Measurements from ENCODE around the gene SLC10A6.

Gene SLC10A6

GRCh38 chr4:86846921-86847320 is 2.3 kb downstream of the SLC10A6 start:
- no peak for DNase-seq

GRCh38 chr4:86845593-86845992 is 3.6 kb downstream of the SLC10A6 start:
- DNase-seq, result no peak

- no peak for DNase-seq
These were observed 7.9 kb downstream of the SLC10A6 start for GRCh38 chr4:86841309-86841708.

- DNase-seq, result no peak
These were observed 8.3 kb downstream of the SLC10A6 start for GRCh38 chr4:86840858-86841257.

DNA sequence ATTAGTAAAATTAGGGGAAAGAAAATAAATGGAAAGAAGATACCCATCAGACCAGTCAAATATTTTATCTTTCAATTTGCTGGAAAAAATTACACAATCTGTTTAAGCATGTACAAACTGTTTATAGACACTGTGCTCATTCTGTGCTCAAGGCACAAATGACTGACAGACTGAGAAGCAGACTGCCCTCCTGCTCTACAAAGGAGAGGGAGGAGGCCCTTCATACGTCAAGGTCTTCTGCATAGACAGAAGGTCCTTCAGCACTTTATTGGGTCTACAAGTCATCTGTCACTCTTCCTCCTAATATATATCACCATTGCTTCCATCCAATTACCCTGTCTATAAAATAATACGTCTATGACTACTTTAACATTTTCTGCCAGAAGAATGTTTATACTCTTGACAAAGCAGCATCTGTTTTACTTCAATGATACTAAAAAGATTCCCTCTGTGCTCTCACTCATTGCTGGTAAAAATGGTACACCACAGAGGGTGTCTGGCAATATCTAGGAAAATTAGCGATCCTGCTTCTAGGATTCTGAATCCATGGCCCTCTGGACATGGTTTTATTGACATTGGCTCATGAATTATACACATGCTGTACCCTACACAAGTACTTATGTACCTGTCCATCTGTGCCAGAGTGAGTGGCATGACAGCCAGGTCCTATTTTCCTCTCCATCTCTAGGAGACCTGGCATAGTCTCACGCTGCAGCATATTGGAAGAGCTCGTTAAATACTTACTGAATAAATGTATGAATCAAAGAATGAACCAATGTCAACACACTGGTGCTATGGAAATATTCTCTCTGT is 11.3 kb downstream of the SLC10A6 start:
- no peak for DNase-seq

DNA sequence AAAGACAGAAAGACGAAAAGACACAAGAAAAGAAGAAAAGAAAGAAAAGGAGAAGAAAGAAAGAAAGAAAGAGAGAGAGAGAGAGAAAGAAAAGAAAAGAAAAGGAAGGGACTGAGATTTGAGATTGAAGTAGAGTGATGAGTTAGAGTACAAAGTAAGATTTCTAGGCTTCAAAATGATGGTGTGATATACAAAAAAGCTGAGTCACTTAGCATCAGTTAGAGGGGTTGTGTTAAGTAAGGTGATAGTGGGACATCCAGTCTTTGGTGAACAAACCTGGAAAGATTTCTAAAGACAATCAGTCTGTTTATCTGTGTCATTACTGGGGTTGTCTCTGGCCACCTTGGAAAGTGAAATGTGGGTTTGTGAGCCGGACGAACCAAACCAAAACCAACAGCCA is 13.5 kb downstream of the SLC10A6 start:
- DNase-seq, result no peak

DNA sequence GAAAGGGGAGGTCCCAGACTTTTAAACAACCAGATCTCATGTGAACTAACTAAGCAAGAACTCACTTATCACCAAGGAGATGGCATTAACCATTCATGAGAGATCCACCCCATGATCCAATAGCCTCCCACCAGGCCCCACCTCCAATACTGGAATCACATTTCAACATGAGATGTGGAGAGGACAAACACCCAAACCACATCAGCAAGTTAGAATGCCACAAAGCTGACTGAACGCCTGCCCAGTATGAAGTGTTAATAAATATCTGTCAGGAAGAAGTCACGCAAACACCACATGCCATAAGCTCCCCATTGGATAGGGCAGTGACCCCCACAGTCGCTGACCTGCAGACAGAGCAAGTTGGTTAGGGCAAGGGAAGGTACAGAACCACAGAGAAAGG is 14.3 kb downstream of the SLC10A6 start:
- no peak for DNase-seq

DNA sequence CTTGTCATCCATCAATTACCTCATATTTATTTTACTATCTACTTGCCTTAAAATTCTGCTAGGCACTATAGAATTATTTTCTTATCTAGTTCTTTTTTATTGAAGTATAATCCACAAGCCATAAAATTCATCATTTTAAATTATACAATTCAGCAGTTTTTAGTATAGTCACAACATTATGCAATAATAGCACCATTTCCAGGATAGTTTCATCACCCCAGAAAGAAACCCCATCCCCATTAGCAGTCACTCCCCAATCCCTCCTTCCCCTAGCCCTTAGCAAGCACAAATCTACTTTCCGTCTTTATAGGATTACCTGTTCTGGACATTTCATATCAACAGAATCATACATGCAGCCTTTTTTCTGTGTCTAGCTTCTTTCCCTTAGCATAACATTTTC is 15.6 kb downstream of the SLC10A6 start:
- no peak for DNase-seq

GRCh38 chr4:86831262-86832130 is 17.7 kb downstream of the SLC10A6 start:
- DNase-seq, result no peak

GRCh38 chr4:86825511-86825910 is 23.7 kb downstream of the SLC10A6 start:
- no peak for DNase-seq

GRCh38 chr4:86822136-86822535 is 27.0 kb downstream of the SLC10A6 start:
- DNase-seq, result no peak

GRCh38 chr4:86821151-86821550 is 28.0 kb downstream of the SLC10A6 start:
- no peak for DNase-seq

DNA sequence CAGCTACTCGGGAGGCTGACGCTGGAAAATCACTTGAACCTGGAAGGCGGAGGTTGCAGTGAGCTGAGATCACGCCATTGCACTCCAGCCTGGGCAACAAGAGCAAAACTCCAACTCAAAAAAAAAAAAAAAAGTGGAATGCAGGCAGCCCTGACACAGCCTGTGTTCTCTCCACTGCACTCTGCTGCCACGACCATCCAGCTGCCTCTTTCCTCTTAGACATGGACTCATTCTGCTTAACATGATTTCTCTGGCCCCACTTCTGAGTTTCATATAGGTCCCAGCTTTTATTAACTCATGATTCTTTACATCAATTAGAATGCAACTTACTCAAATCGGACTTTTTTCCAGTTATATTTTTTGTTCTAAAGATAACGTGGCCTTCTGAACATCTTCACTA is 29.6 kb downstream of the SLC10A6 start:
- no peak for DNase-seq

DNA sequence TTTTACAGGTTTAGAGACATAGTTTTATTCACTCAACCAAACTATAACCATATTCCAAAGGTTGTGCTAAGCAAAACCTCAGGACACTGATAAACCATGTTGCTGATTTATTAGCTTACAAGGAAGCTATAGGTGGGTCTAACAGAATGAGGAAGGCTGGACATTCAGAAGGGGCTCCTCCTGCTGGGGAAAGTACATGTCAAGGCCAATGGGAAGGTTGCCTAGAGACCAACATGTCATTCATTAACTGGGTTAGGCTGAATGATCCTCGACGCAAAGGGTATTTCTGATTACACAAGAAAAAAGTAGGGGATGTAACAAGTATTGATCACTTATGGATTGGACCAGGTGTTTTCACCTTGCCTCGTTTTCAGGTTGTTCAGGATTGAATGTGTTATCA is 30.3 kb downstream of the SLC10A6 start:
- no peak for DNase-seq

GRCh38 chr4:86818211-86818610 is 31.0 kb downstream of the SLC10A6 start:
- no peak for DNase-seq

DNA sequence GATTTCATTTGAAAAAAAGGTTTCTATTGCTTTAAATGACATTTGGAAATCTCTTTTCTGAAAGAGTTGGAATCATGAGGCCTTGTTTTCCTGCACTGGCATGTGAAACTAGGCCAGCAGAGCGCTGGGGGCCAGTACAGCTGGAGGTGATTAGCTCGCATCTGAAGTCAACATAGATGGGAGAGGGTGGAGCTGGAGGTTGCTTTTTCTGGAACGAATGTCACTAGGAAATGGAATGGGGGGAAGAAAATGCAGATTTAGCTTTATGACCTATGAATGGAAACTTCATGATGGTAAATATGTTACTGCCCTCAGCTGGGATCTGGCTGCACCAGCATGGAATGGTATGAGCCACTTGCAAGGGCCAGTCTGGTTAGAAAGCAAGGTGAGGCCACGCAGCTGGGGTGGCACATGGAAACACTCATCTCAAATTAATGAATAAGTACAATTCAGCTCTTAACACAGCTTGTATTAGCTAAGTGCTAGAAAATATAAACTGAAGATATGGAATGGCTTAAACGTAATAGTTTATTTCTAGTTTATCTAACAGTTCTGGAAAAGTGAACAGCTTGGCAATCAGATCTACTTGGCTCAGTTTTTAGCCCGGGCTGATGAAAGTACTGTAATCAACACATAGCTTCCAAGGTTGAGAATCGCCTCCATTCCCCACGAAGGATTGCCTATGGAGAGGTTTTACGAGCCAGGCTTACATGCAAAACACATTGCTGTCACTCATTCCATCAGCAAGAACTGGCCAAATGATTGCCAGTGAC is 32.5 kb downstream of the SLC10A6 start:
- no peak for DNase-seq

GRCh38 chr4:86815653-86816052 is 33.5 kb downstream of the SLC10A6 start:
- DNase-seq, result no peak

DNA sequence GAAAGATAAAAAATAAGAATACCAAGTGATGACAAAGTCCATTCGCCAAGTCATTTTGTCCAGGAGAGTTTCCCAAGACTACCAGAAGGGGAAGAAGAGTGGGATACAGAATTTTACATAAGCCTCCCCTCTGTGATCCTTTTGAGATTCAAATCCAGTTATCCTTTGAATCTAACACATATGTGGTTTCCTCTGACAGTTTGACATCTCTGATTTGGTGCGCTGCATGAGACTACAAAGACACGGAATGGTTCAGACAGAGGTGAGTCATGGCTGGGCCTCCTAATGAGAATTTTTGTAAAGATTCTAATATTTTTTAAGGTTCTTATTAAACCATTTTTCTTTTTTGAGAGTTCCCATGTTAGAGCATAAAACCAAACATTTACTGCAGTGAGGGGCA is 38.3 kb downstream of the SLC10A6 start:
- DNase-seq, result no peak

DNA sequence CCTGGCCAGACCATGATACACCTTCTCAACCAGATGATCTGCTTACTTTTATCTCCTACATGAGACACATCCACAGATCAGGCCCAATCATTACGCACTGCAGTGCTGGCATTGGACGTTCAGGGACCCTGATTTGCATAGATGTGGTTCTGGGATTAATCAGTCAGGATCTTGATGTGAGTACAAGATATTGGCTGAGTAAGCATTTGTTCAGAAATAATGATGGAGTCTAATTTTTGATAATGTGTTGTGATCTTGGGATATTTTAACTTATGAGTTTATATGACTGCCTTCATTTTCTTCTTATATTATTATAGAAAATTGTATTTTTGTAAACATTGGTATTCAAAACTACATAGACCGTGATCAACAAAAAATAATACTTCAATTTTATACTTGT is 39.4 kb downstream of the SLC10A6 start:
- no peak for DNase-seq

- DNase-seq, result no peak
These were observed 58.1 kb downstream of the SLC10A6 start for GRCh38 chr4:86791126-86791525.

- DNase-seq, result no peak
These were observed 60.4 kb downstream of the SLC10A6 start for GRCh38 chr4:86788826-86789225.

GRCh38 chr4:86778175-86778574 is 71.0 kb downstream of the SLC10A6 start:
- DNase-seq, result no peak

DNA sequence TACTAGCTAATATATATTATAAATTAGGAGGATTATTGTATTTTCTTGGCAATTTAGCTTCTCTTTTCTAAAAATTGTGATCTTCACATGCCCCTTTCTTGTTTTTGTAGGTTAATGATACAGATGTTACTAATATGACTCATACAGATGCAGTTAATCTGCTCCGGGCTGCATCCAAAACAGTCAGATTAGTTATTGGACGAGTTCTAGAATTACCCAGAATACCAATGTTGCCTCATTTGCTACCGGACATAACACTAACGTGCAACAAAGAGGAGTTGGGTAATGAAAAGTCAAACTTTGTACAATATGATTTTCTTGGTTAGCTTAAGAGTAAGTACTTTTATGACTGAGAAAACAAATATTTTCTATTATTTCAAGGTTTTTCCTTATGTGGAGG is 74.1 kb downstream of the SLC10A6 start:
- no peak for DNase-seq

Measured in stimulated activated CD4-positive, alpha-beta T cell treated with anti-CD3 and anti-CD28 coated beads, Interleukin-1b, Interleukin-23, amount 100 ng/mL, for 48 hours (primary cell).